ENCODE measurements around the gene TAGLN.
"Not testable (repeated sequence)": the region's sequence is repeated elsewhere in the genome, so short reads cannot be mapped to it uniquely, and the experiment has no call there.

Gene TAGLN

DNA sequence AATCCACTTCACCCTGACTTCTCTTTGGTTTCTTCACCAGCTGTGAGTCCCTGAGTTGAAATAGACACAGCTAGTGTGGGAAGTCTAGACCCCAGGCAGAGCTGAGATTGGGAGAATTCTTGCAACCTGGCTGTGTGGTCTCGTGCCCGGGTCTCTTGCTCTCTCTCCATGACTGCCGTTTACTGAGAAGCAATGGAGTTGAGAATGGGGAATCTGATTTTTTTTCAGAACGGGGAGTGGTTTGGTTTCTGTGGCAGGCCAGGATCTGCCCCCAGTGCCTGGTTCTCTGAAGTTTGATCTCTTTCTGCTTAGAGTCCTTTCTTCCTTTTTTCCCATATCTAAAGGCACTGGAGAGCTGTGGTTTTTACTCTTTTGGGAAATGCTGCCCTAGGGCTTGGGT, 19.1 kb upstream of the TAGLN start:
- DNase-seq = peak; percentile 66
- in situ Hi-C loops (cut with MboI; ENCODE audit: low pct_unique_long_range_greater_than_20kb, low sequenced_read_pairs) = no loop called here

DNA sequence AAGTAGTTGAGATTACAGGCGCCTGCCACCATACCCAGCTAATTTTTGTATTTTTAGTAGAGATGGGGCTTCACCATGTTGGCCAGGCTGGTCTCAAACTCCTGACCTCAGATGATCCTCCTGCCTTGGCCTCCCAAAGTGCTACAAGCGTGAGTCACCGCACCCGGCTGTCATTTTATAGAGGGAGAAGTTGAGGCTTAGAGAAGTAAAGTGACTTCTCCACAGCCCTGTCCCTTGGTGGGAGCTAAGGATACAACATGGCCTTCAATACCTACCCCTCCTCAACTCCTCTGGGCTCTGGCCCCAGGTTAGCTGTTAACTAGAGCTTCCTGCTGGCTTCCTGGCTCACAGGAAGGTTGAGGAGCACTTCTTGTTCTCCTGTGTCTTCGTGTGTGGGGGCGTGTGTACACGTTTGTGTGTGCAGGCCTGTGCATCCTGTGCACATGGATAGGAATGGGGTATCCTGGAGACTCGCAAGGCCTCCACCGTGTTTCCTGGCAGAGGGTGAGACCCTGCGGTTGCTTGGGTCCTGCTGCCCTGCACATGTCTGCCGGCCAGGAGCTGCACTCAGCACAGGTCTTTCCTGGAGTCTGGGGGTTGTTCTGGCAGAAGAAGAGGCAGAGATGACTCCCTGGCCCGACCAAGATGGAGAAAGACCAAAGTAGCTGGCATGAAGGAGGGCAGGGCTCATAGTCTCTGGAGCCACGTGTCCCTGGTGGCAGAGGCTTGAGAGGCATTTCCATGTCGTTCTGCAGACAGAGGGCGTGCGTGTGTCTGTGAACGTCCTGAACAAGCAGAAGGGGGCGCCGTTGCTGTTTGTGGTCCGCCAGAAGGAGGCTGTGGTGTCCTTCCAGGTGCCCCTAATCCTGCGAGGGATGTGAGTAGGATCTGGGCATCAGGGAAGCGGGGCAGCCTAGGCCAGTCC, 18.2 kb upstream of the TAGLN start:
- peak; percentile 87 for DNase-seq

DNA sequence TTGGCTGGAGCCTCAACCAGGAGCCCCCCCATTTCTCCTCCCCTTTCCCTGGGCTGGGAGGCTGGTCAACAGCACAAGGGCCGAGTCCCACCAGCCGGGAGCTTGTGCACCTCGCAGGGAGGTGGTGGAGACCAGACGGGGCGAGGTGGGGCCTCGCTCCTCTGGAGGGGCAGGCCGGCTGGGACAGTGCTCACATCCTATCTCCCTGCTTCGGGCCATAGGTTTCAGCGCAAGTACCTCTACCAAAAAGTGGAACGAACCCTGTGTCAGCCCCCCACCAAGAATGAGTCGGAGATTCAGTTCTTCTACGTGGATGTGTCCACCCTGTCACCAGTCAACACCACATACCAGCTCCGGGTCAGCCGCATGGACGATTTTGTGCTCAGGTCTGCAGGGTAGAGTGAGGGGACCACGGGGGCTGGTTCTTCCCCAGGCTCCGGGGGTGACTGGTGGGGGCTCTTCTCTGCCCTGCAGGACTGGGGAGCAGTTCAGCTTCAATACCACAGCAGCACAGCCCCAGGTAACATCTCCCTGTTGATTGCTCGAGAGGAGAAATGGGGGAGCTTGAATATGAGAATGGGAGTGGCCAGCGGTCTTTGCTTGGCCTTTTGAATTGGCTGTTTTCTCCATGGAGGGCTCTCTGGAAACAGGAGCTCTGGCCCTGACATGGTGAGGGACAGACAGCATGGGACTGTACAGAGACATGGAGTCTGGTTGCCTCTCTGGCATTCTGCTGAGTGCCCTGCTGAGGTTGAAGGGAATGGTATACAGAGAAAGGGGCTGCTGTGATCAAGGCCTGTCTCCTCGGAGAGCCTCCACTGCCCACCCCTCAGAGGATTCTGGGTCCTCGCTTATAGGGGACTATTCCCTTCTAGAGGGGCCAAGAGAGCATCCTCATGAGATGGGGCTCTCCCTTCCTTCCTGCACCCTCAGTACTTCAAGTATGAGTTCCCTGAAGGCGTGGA, 17.3 kb upstream of the TAGLN start:
- DNase-seq = no peak
- in situ Hi-C loops (cut with MboI; ENCODE audit: low pct_unique_long_range_greater_than_20kb, low sequenced_read_pairs) = no loop called here

More for the DNA sequence above, 18.2 kb upstream of the TAGLN start:
- in situ Hi-C loops (cut with MboI; ENCODE audit: low pct_unique_long_range_greater_than_20kb, low sequenced_read_pairs) = no loop called here

DNA sequence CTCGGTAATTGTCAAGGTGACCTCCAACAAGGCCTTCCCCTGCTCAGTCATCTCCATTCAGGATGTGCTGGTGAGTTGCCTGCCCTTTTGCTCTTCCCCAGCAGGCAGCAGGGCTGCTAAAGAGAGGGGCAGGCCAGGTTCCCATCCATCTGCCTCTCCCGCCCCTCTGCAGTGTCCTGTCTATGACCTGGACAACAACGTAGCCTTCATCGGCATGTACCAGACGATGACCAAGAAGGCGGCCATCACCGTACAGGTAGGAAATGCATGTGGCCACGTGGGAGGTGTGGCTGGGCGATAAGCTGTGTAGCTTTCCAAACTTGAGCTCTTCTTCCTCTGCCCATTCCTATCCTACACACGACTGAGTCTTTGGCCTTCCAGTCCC, 16.6 kb upstream of the TAGLN start:
- in situ Hi-C loops (cut with MboI; ENCODE audit: low pct_unique_long_range_greater_than_20kb, low sequenced_read_pairs) = no loop called here
- DNase-seq = no peak

DNA sequence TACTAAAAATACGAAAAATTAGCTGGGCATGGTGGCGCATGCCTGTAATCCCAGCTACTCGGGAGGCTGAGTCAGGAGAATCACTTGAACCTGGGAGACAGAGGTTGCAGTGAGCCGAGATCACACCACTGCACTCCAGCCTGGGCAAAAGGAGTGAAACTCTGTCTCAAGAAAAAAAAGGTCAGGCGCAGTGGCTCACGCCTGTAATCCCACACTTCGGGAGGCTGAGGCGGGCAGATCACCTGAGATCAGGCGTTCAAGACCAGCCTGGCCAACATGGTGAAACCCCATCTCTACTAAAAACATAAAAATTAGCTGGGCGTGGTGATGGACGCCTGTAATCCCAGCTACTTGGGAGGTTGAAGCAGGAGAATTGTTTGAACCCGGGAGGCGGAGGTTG, 16.0 kb upstream of the TAGLN start:
- DNase-seq = not testable (repeated sequence)

DNA sequence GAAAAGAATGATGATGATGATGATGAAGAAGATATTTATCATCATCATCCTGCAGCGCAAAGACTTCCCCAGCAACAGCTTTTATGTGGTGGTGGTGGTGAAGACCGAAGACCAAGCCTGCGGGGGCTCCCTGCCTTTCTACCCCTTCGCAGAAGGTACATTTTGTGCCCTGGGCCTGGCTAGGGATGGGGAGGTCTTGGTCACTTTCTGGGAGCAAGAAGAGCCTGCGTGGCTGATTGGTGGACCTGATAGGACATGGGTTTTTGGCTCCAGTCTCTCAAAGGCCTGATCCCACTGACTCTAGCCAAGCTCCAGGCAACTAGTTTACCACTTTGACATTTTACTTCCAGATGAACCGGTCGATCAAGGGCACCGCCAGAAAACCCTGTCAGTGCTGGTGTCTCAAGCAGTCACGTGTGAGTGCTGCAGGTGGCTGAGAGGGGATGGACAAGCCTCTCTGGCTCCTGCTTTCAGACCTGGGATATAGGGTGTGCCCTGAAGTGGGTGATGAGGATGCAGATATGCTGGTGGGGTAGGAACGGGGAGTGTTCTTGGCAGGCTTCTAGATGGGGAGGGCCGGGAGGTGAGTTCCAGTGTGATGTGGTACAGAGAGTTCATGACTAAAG, 15.3 kb upstream of the TAGLN start:
- in situ Hi-C loops (cut with MboI; ENCODE audit: low pct_unique_long_range_greater_than_20kb, low sequenced_read_pairs) = no loop called here
- no peak for DNase-seq

More for the DNA sequence above, 16.0 kb upstream of the TAGLN start:
- in situ Hi-C loops (cut with MboI; ENCODE audit: low pct_unique_long_range_greater_than_20kb, low sequenced_read_pairs) = not testable (repeated sequence)

DNA sequence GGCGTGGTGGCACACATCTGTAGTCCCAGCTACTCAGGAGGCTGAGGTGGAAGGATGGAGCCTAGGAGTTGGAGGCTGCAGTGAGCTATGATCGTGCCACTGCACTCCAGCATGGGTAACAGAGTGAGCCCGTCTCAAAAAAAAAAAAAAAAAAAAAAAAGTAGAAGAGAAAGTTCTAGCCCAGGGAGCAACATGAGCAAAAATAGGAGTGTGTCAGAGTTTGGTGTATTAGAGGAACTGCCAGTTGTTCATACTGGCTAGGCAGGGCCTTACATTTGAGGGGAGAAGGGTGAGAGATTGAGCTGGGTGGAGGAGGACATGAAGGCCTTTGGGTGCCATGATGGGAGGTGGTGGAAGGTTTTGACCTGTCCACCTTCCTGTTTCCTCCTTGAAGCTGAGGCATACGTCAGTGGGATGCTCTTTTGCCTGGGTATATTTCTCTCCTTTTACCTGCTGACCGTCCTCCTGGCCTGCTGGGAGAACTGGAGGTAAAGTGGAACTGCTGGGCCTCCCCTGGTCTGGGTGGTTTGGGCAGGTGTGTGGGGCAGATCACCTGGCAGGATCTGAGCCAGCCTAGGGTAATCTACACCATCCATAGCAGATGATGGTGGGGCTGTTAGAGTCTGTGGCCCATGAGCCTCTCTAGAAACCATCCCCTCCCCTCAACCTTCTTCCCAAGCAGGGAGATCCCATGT, 13.3 kb upstream of the TAGLN start:
- in situ Hi-C loops (cut with MboI; ENCODE audit: low pct_unique_long_range_greater_than_20kb, low sequenced_read_pairs) = no loop called here
- DNase-seq = peak; percentile 68

DNA sequence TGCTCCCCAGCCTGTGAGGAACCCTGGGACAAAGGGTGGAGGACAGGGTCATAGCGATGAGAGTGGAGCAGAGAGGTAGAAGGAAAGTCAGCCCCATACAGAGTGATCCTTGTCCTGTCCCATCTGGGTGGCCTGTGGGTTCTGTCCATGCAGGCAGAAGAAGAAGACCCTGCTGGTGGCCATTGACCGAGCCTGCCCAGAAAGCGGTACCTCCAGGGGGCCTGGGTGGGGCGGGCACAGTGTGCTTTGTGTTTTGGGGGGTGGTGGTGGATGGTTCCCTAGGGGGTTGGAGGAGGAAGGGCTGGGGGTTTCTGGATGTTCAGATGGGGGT, 12.8 kb upstream of the TAGLN start:
- in situ Hi-C loops (cut with MboI; ENCODE audit: low pct_unique_long_range_greater_than_20kb, low sequenced_read_pairs) = no loop called here
- DNase-seq = no peak

DNA sequence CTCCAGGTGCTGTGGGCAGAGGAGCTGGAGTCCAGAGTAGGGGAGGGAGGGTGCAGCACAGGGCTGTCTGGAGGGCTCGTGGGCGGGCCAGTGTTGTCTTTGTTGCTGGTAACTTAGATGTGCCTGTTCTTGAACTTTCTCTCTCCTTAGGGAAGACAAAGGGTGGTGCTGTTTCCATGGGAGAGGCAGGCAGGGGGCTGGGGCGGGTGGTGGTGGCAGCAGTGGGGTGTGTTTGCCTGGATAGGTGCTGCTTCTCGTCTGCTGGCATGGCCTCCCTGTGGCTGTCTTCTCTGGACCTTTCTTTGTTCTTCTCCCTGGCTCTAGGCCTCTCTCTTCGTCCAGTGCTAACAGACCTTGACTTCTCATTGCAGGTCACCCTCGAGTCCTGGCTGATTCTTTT, 12.2 kb upstream of the TAGLN start:
- no peak for DNase-seq
- in situ Hi-C loops (cut with MboI; ENCODE audit: low pct_unique_long_range_greater_than_20kb, low sequenced_read_pairs) = no loop called here

DNA sequence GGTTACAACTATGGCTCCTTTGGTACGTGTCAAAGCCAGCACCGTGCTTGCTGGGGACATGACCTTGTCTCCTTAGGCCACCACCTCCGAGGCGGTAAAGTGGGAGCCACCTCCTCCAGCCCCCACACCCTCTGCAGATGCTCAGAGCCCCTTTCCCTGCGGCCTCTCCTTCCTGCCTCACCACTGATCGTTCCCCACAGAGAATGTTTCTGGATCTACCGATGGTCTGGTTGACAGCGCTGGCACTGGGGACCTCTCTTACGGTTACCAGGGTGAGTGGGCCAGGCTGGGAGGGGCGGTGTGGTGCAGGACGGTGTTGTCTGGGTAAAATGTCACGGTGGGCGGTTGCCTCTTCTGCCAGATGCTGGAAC, 11.8 kb upstream of the TAGLN start:
- in situ Hi-C loops (cut with MboI; ENCODE audit: low pct_unique_long_range_greater_than_20kb, low sequenced_read_pairs) = no loop called here
- DNase-seq = no peak

DNA sequence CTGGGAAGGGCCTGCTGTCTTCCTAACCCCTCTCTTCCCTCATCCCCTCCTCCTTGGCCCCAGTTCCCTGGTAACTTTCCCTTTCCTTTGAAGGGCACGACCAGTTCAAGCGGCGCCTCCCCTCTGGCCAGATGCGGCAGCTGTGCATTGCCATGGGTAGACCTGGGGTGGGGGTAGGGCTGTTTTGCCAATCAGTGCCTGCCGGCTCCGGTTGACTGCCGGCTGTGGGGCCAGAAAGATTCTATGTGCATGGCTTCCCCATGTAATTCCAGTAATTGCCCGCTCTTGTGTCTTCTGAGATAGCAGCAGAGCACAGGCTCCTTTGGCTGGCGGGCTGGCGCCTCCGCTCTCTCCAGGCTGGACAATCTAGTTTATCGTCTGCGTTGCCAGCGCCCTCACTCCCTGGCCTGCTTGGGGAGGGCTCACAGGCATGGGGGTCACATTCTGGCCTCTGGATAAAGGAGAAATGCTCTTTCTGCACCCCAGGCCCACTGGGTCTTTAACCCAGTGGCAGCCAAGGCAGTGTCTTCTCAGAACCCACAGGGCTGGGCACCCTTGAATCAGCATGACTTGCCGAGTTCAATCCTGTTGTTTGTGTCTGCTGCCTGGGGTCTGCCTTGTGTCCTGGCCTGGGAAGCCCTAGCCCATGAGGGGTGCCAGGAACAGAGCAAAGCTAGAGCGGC, 11.2 kb upstream of the TAGLN start:
- no peak for DNase-seq
- in situ Hi-C loops (cut with MboI; ENCODE audit: low pct_unique_long_range_greater_than_20kb, low sequenced_read_pairs) = no loop called here

DNA sequence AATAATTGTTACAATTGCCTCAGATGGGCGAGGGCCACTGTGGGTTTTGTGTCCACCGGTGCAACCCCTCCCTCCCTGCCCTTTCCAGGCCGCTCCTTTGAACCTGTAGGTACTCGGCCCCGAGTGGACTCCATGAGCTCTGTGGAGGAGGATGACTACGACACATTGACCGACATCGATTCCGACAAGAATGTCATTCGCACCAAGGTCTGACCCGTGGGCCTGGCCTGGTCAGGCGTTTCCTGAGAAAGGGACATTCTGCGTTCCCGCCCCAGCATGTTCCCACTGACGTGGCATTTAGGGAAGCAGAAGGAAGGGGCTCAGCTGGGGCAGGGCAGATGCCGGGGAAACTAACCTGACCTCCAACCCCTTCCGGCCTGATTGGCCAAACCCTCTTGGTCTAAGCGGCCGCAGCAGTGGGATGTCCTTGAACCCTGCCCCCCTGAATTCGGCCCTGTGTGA, 10.5 kb upstream of the TAGLN start:
- no peak for DNase-seq
- in situ Hi-C loops (cut with MboI; ENCODE audit: low pct_unique_long_range_greater_than_20kb, low sequenced_read_pairs) = no loop called here

DNA sequence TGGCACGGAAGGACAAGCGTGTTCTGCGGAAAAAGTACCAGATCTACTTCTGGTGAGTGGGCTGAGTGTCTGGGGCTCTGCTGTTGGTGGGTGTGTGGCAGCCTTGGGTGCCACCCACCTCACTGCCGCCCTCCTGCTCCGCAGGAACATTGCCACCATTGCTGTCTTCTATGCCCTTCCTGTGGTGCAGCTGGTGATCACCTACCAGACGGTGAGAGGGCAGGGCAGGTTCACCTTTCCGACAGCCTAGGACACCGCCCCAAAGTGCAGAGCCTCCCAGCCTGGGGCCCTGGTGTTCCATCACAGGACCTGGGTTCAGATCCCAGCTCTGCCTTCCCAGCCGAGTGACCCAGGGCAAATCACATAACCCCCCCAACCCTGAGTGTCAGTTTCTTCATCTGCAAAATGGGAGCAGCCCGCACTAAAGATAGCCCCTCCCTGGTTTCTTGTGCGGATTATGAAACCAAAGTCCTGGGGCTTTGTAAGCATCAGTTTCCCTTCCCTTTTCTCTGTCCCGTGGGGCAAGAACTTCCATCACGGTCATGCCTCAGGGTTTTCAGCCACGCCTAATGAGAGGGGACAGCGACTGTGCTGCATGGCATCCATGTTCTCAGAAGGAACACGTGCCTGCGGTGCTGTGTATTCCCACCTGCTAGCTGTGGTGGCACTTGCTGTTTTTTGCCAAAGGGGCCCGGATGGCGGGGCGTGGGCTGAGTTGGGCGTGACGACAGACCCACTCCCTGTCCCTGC, 9.8 kb upstream of the TAGLN start:
- no peak for DNase-seq
- in situ Hi-C loops (cut with MboI; ENCODE audit: low pct_unique_long_range_greater_than_20kb, low sequenced_read_pairs) = no loop called here

DNA sequence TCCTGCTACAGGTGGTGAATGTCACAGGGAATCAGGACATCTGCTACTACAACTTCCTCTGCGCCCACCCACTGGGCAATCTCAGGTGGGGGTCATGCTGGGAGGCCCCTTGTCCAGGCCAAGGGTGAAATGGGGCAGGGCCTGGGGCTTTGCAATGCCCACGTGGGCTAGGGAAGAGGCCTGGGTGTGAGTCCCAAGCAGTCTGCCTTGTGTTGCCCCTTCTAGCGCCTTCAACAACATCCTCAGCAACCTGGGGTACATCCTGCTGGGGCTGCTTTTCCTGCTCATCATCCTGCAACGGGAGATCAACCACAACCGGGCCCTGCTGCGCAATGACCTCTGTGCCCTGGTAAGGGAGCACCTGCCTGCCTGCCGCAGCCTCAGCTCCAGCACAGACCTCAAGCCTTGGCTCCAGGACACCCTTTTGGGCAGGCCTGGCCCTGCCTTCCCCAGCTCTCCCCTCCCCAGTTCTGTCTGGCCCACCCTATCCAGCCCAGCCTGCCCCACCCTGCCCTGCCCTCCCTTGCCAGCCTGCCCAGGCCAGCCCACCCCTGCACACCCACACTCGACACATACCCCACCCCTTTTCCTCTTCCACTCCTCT, 9.1 kb upstream of the TAGLN start:
- in situ Hi-C loops (cut with MboI; ENCODE audit: low pct_unique_long_range_greater_than_20kb, low sequenced_read_pairs) = no loop called here
- DNase-seq = no peak

DNA sequence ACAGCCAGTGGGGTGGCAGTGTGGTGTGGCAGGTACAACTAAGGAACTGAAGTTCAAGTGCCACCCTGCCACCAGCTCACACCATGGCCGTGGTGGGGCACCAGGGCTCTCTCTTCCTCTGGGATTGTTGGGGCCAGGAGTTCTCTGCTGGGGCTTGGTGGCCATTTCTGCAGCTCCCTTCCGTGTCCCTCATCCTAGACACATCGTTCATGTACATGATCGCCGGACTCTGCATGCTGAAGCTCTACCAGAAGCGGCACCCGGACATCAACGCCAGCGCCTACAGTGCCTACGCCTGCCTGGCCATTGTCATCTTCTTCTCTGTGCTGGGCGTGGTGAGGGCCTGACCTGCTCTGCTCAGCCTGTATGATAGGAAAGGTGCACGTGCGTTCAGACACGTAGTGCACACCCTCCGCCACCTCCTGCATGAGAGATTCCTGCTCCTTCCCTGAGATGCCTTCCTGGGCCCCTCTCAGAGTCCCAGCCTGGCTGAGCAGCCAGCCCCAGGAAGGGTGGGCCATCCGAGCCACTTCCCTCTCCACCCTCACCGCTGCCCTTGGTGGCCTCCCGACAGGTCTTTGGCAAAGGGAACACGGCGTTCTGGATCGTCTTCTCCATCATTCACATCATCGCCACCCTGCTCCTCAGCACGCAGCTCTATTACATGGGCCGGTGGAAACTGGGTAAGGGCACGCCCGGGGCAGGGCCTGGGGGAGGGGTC, 7.3 kb upstream of the TAGLN start:
- DNase-seq = no peak
- in situ Hi-C loops (cut with MboI; ENCODE audit: low pct_unique_long_range_greater_than_20kb, low sequenced_read_pairs) = no loop called here

DNA sequence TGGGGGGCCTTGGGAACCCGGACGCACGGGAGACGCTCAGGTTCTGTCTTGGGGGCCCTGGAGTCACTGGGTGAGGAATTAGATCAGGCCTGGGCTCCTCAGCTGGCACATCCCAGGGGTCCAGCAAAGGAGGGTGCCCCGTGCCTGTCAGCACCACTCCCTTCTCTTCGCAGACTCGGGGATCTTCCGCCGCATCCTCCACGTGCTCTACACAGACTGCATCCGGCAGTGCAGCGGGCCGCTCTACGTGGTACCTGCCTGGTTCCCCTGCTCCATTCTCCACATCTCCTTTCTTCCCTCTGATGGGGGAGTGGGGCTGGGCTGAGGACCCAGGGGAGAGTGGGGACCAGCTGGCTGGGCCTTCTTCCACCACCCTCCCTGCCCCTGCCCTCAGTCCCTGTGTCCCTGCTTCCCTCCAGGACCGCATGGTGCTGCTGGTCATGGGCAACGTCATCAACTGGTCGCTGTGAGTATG, 6.7 kb upstream of the TAGLN start:
- DNase-seq = no peak
- in situ Hi-C loops (cut with MboI; ENCODE audit: low pct_unique_long_range_greater_than_20kb, low sequenced_read_pairs) = no loop called here

Data from KBM-7 (cell line).